HepG2 (cell line): ENCODE results near the gene TGM2. TPM values are rescaled to one million over a fixed set of nuclear protein-coding genes. Genes with fewer than 3 reads are reported as not detected.

Source experiments
- ATAC-seq: fragments of 200-7000 bp; cut with Tn5 transposase; 3 replicates; pipeline ENCODE4 v1.9.1; 2020; ENCODE audit warnings: mild to moderate bottlenecking, moderate library complexity
- BruUV-seq: library from RNA; stranded (reverse); fragments of 400-500 nt; replicated peaks from 2 replicates; lab custom pipeline; 2021; lab: Mats Ljungman, UMichigan
- CTCF ChIA-PET: fragments of 300-600 bp; formaldehyde crosslinking; extraction: SDS; loops from one replicate; lab custom pipeline; 2021; ENCODE audit warnings: low total read pairs, inconsistent platforms, low intra/inter-chr PET ratio; lab: Yijun Ruan, JAX
- POLR2A ChIA-PET: fragments of 350-600 bp; sonication (Branson Sonifier 250); formaldehyde crosslinking; loops from one replicate; lab custom pipeline; 2020; ENCODE audit warnings: antibody characterized with exemption, inconsistent platforms; lab: Yijun Ruan, JAX
- DNase-seq: peaks from one replicate; pipeline ENCODE4 v3.0.0-alpha.2; 2015; ENCODE audit warnings: low spot score
- FAIRE-seq: peaks from 3 replicates; lab custom pipeline; 2011; peaks lifted over from hg19 to GRCh38; lab: Jason Lieb, UNC
- H2AFZ ChIP-seq: one replicate; pipeline ENCODE4 v1.6.1; 2011; ENCODE audit warnings: low read length, inconsistent platforms
- H3K27ac ChIP-seq: fragments of 300-600 bp; 3 replicates; pipeline ENCODE4 v1.8.0; 2011; ENCODE audit warnings: mixed run types, mild to moderate bottlenecking, mixed read lengths, low read length, inconsistent platforms; ENCODE audit not compliant: insufficient read depth; ENCODE audit errors: extremely low read length
- H3K27me3 ChIP-seq, 2 experiments: fragments of 200-600 bp in 1 of 2; 2 replicates in 1 of 2; 3 replicates in 1 of 2; pipeline versions ENCODE4 v1.6.0 to v1.8.0; 2011; ENCODE audit warnings: low read length in 2 of 2, mild to moderate bottlenecking in 2 of 2, moderate library complexity in 2 of 2, inconsistent platforms in 1 of 2; ENCODE audit not compliant: insufficient read depth in 2 of 2, control insufficient read depth in 1 of 2
- H3K36me3 ChIP-seq, 2 experiments: fragments of 200-600 bp in 1 of 2; replicated peaks in 1 of 2; 2 replicates in 1 of 2; 3 replicates in 1 of 2; pipeline versions ENCODE4 v1.5.1 to v1.8.0; 2011; ENCODE audit warnings: low read length in 2 of 2, inconsistent platforms in 1 of 2; ENCODE audit not compliant: insufficient read depth in 2 of 2, control insufficient read depth in 1 of 2
- H3K4me1 ChIP-seq: 2 replicates; pipeline ENCODE4 v1.5.1; 2012; ENCODE audit warnings: low read length, inconsistent platforms; ENCODE audit not compliant: insufficient read depth
- H3K4me2 ChIP-seq: 2 replicates; pipeline ENCODE4 v1.6.0; 2011; ENCODE audit warnings: low read depth, low read length, inconsistent platforms
- H3K4me3 ChIP-seq, 3 experiments: fragments of 200-600 bp in 1 of 3; sonication (generic), shearing (Covaris generic) in 1 of 3; replicated peaks in 1 of 3; 2 replicates each; pipeline ENCODE4 v1.5.1; 2011 to 2016; ENCODE audit warnings: low read length in 3 of 3, inconsistent platforms in 2 of 3, low read depth in 2 of 3, mild to moderate bottlenecking in 2 of 3, control low read depth in 1 of 3, mixed read lengths in 1 of 3; ENCODE audit not compliant: insufficient read depth in 1 of 3
- H3K79me2 ChIP-seq: one replicate; pipeline ENCODE4 v1.6.1; 2011; ENCODE audit warnings: low read length, inconsistent platforms; ENCODE audit not compliant: insufficient read depth
- H3K9ac ChIP-seq: 2 replicates; pipeline ENCODE4 v1.6.0; 2011; ENCODE audit warnings: mild to moderate bottlenecking, low read depth, low read length, inconsistent platforms; ENCODE audit not compliant: insufficient read depth
- H3K9me3 ChIP-seq: 2 replicates; pipeline ENCODE4 v1.5.1; 2012; ENCODE audit warnings: mild to moderate bottlenecking, low read length
- H4K20me1 ChIP-seq: 2 replicates; pipeline ENCODE4 v1.6.0; 2011; ENCODE audit warnings: inconsistent platforms, mild to moderate bottlenecking, low read length, moderate library complexity; ENCODE audit not compliant: insufficient read depth
- GATAD1 ChIP-seq: IDR thresholded peaks from 2 replicates; pipeline ENCODE4 v1.6.1; 2016; ENCODE audit warnings: missing genetic modification reagents, missing compliant biosample characterization
- IKZF1 ChIP-seq: fragments of 450-650 bp; IDR thresholded peaks from 2 replicates; pipeline ENCODE4 v1.7.1; 2016
- NR2F6 ChIP-seq, 2 experiments: IDR thresholded peaks; 2 replicates each; pipeline ENCODE4 v1.6.1; 2016; ENCODE audit warnings: antibody characterized with exemption in 1 of 2, mild to moderate bottlenecking in 1 of 2
- RFXANK ChIP-seq: IDR thresholded peaks from 2 replicates; pipeline ENCODE4 v1.6.1; 2016
- ZNF205 ChIP-seq: IDR thresholded peaks from 2 replicates; pipeline ENCODE4 v1.6.1; 2018; ENCODE audit warnings: missing biosample characterization, missing genetic modification reagents
- ZNF274 ChIP-seq: sonication (generic); formaldehyde crosslinking; IDR thresholded peaks from 2 replicates; pipeline ENCODE4 v1.5.1; 2020; ENCODE audit warnings: mild to moderate bottlenecking, missing genetic modification reagents
- ZNF558 ChIP-seq: sonication (generic); formaldehyde crosslinking; IDR thresholded peaks from 2 replicates; pipeline ENCODE4 v1.9.0; 2022; ENCODE audit warnings: mild to moderate bottlenecking, missing genetic modification reagents, borderline replicate concordance
- ZNF713 ChIP-seq: sonication (generic); formaldehyde crosslinking; IDR thresholded peaks from 2 replicates; pipeline ENCODE4 v1.4.0; 2020; ENCODE audit warnings: mild to moderate bottlenecking, missing genetic modification reagents
- WGBS: methylation state at CpG from one replicate; pipeline ENCODE4 v1.1.6; 2017; ENCODE audit warnings: low lambda C conversion rate; 5-methylcytosine and 5-hydroxymethylcytosine counted together
- in situ Hi-C: cut with HindIII; loops from 2 replicates; pipeline ENCODE4 v1.10.0; 2017; ENCODE audit warnings: low pct_unique_long_range_greater_than_20kb; ENCODE audit not compliant: extremely low pct_ligation_motif_present
- intact Hi-C: fragments of 100-400 bp; cut with micrococcal nuclease; formaldehyde crosslinking; loops from one replicate; pipeline ENCODE4 v1.10.0; 2022; ENCODE audit not compliant: unreplicated experiment
- polyA plus RNA-seq, 8 experiments: library from polyadenylated mRNA; depleted of rRNA in 3 of 8; stranded (reverse) in 7 of 8; unstranded in 1 of 8; fragments of >200 nt; fragmentation: Illumina TruSeq in 4 of 8; extraction: Trizol in 4 of 8; gene quantifications; 2 replicates each; pipeline versions ENCODE4 v1.2.1 to v1.2.3, GENCODE V29; 2011 to 2016; ENCODE audit warnings: low read depth in 4 of 8, missing spikeins in 1 of 8, mixed read lengths in 1 of 8; ENCODE audit not compliant: insufficient read depth in 1 of 8
- total RNA-seq, 5 experiments: library from RNA; depleted of rRNA; stranded (reverse); fragments of >200 nt; fragmentation: Illumina TruSeq; extraction: Trizol; gene quantifications; 2 replicates each; pipeline ENCODE4 v1.2.3, GENCODE V29; 2016; ENCODE audit warnings: low read depth in 1 of 5
- TF ChIP-seq, protein P1 (sequence below): sonication (generic); formaldehyde crosslinking; IDR thresholded peaks from 2 replicates; pipeline ENCODE4 v1.4.0; 2020; ENCODE audit warnings: missing genetic modification reagents

The TGM2 gene
- total and polyA plus RNA-seq, 2 of the 13 experiments (the other 11 are each of a cell fraction or from before 2014, with no cell fraction given) = 4.2 to 46.4 TPM

DNA sequence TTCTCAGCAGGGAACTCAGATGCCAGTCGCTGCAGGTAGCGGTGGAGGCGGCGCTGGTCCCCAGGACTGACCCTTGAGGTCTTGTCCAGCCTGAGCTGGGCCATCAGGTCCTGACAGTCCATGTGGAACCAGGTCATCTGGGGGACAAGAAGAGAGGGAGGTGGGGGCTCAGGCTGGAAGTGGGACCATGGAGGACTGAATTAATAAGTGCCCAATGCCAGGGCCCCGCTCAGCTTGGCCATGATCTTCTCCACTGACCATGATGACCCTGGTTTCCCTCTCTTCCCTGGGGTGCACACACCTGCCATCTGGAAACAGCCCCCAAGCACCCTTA lies 48.5 kb upstream of the TGM2 start:
- FAIRE-seq (no peak), DNase-seq (no peak), ATAC-seq (no peak)
- Histone ChIP-seq H3K36me3 (no peaks in the 10 kb centered on the region), H3K4me3 (no peak overlapping the region), H3K79me2 (no peaks in the 10 kb centered on the region), H4K20me1 (no peaks in the 10 kb centered on the region), H3K9ac (no peak overlapping the region), H3K4me1 (0 out of 2 replicates have a peak, but pooled peaks cover under 1% of the 10 kb centered on the region), H3K4me2 (no peak overlapping the region), H3K27ac (no peak overlapping the region), H3K9me3 (no peaks in the 10 kb centered on the region), H2AFZ (no peak overlapping the region), H3K27me3 (peaks cover 8 to 40% of the 10 kb centered on the region in 2 experiments; a peak in 4 of 5 replicates)
- intact Hi-C loops = no loop called here
- WGBS = 88% methylated on average over 5 of the region's 5 CpGs
- in situ Hi-C loops = loop anchor here (25.0 kb wide), 1 partner anchor 651 kb away; no protein-coding TSS in a partner anchor
- CTCF ChIA-PET = no interaction called here
- POLR2A ChIA-PET = no interaction called here
- TF ChIP-seq ZNF205 (CRISPR knock-in tag) (no peak), ZNF713 (no peak), IKZF1 (no peak)
- no TSS peak for BruUV-seq

DNA sequence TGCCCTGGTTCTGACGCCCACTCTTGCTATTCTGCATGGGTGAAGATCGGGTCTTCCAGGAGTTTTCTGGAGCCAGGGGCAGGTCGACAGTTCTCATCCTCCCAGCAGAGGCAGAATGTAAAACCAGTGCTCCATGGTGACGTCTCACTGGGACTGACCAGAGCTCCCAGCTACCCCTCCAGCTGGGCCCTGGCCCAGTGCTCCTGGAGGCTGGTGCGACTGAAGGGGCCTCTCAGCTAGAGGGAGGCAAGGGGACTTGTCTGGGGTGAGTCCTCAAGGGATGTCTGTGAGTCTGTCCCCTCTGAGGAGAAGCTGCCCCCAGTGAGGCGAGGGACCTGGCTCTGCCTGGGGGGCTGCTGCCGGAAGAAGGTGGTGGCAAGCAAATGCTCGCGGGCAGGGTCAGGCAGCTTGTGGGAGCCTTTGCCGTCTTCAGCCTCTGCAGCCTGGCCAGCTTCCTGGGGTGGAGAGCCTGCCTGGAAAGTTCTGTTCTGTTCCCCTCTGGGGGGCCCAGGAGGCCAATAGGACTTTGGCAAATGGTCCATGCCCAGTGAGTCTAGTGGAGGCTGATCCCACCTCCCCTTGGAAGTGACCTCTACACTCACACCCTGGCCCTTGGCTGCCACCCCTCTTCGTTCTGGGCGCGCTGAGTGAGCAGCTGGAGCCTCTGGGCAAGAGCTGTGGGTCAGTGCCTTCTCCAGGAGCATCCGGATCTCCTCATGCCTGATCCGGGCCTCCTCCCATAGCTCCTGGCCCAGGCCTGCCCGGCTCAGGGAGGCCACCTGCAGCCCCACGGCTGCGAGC lies 47.9 kb upstream of the TGM2 start:
- no peak overlapping the region for H3K4me3 ChIP-seq
- ChIA-PET CTCF (no interaction called here), POLR2A (no interaction called here)
- H3K4me2 ChIP-seq = no peak overlapping the region
- no peak overlapping the region for H2AFZ ChIP-seq
- in situ Hi-C loops (loop anchor here (25.0 kb wide), 1 partner anchor 651 kb away; no protein-coding TSS in a partner anchor), intact Hi-C loops (no loop called here)
- H3K79me2 ChIP-seq = no peaks in the 10 kb centered on the region
- no peaks in the 10 kb centered on the region for H3K36me3 ChIP-seq
- no peak overlapping the region for H3K9ac ChIP-seq
- H3K4me1 ChIP-seq = no peaks in the 10 kb centered on the region
- no peaks in the 10 kb centered on the region for H3K9me3 ChIP-seq
- no peak for FAIRE-seq
- no peak; the same call in 2 of the 3 replicates for ATAC-seq
- H3K27me3 ChIP-seq = peaks cover 4 to 37% of the 10 kb centered on the region in 2 experiments; a peak in 4 of 5 replicates
- WGBS = 40% methylated on average over 18 of the region's 18 CpGs
- no peaks in the 10 kb centered on the region for H4K20me1 ChIP-seq
- DNase-seq = no peak
- TF ChIP-seq RFXANK (CRISPR knock-in tag) (no peak), GATAD1 (CRISPR knock-in tag) (no peak), NR2F6 (IDR thresholded peaks at IDR 0.05) (no peak), NR2F6 (CRISPR knock-in tag; IDR thresholded peaks at IDR 0.05) (no peak), ZNF558 (0 out of 2 replicates have a peak, but pooled peaks have one; percentile 41), ZNF274 (CRISPR knock-in tag) (peak; percentile 27; the same call in 1 of the 2 replicates)
- TF ChIP-seq, protein P1, sequence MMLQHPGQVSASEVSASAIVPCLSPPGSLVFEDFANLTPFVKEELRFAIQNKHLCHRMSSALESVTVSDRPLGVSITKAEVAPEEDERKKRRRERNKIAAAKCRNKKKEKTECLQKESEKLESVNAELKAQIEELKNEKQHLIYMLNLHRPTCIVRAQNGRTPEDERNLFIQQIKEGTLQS (CRISPR knock-in tag) = no peak
- H3K27ac ChIP-seq = no peak overlapping the region
- BruUV-seq = no TSS peak
